ENCODE results near the gene SOHLH1. TPM values are rescaled to one million over a fixed set of nuclear protein-coding genes. Genes with fewer than 3 reads are reported as not detected.

SOHLH1 gene
- total and polyA plus RNA-seq, 10 of the 15 experiments (the other 5 are each of a cell fraction or from before 2014, with no cell fraction given), result not detected

- H4K20me1 ChIP-seq (ENCODE audit: control insufficient read depth, insufficient read depth), result no peaks in the 10 kb centered on the region
- H3K36me3 ChIP-seq (ENCODE audit: control insufficient read depth in 2 of 2, insufficient read depth in 2 of 2, low read length in 1 of 2), result no peaks in the 10 kb centered on the region
- H3K4me2 ChIP-seq (ENCODE audit: control insufficient read depth, insufficient read depth), result no peak overlapping the region
- H3K27me3 ChIP-seq (replicated peaks in 1 of 2; ENCODE audit: control insufficient read depth in 2 of 2, insufficient read depth in 2 of 2, low read length in 1 of 2), result no peaks in the 10 kb centered on the region
- in situ Hi-C loops (cut with MboI) (no loop called here), intact Hi-C loops (cut with micrococcal nuclease; ENCODE audit: unreplicated experiment) (no loop called here)
- ChIA-PET RAD21 (ENCODE audit: unreplicated experiment) (no interaction called here), CTCF (interaction anchor here (1.0 kb wide), 1 partner anchor 10 kb away, joined by 3 read pairs; no protein-coding TSS in a partner anchor), POLR2A (no interaction called here), SMC1A (ENCODE audit: uncharacterized antibody, unreplicated experiment) (no interaction called here)
- ATAC-seq, result no peak
- no peak for FAIRE-seq
- no peak overlapping the region for H2AFZ ChIP-seq (ENCODE audit: control insufficient read depth, low read depth, low read length)
- H3K4me1 ChIP-seq (ENCODE audit: control insufficient read depth, insufficient read depth, low read length), result no peaks in the 10 kb centered on the region
- H3K9me3 ChIP-seq (replicated peaks; ENCODE audit: control insufficient read depth, insufficient read depth, low read length), result no peaks in the 10 kb centered on the region
- H3K27ac ChIP-seq (ENCODE audit: control insufficient read depth, insufficient read depth), result no peak overlapping the region
- H3K4me3 ChIP-seq, result no peak overlapping the region
- no TSS peak for BruUV-seq (replicated peaks)
- no peak for DNase-seq (ENCODE audit: low read depth, low spot score)
- 45% methylated on average over 9 of the region's 9 CpGs for WGBS (ENCODE audit: insufficient coverage, insufficient replicate concordance, low lambda C conversion rate, missing lambda C conversion rate)
- no peaks in the 10 kb centered on the region for H3K79me2 ChIP-seq (ENCODE audit: control insufficient read depth, insufficient read depth, low read length)
- H3K9ac ChIP-seq (ENCODE audit: control insufficient read depth, insufficient read depth, low read length), result no peak overlapping the region
- TF ChIP-seq IKZF2 (IDR thresholded peaks at IDR 0.05) (no peak), BRCA1 (IDR thresholded peaks at IDR 0.05; ENCODE audit: low read depth, low read length) (no peak), ZNF687 (IDR thresholded peaks at IDR 0.05) (no peak), SIN3A (IDR thresholded peaks at IDR 0.05; ENCODE audit: low read depth, low read length) (no peak), ZNF592 (IDR thresholded peaks at IDR 0.05) (no peak), MTA3 (IDR thresholded peaks at IDR 0.05; ENCODE audit: borderline replicate concordance, low read length) (no peak), YY1 (IDR thresholded peaks at IDR 0.05; ENCODE audit: low read depth, low read length) (no peak), MYC (IDR thresholded peaks at IDR 0.05; ENCODE audit: insufficient read depth, insufficient read length, insufficient replicate concordance, low read length, severe bottlenecking) (no peak), ZBED1 (IDR thresholded peaks at IDR 0.05; ENCODE audit: borderline replicate concordance) (no peak), ZBTB33 (IDR thresholded peaks at IDR 0.05) (no peak), MAX (IDR thresholded peaks at IDR 0.05; ENCODE audit: low read depth, low read length) (no peak), MEF2B (IDR thresholded peaks at IDR 0.05; ENCODE audit: partially characterized antibody, poor library complexity, severe bottlenecking) (no peak), USF1 (IDR thresholded peaks at IDR 0.05; ENCODE audit: borderline replicate concordance, extremely low read length, insufficient read depth, low read depth, low read length) (no peak), SMARCA5 (IDR thresholded peaks at IDR 0.05) (no peak)
Observed at GRCh38 chr9:135706288-135706687, 7.0 kb upstream of the SOHLH1 start.

Measured in GM12878 (cell line).